Lower leg skin (tissue), 3 donors: ENCODE data around the gene GMPPB.

Source experiments
- CTCF ChIP-seq, 3 donors: fragments of 450-650 bp; IDR thresholded peaks; one replicate each; pipeline ENCODE4 v1.5.1; 2016; ENCODE audit warnings: antibody characterized with exemption in 3 of 3, mild to moderate bottlenecking in 3 of 3, moderate library complexity in 2 of 3
- POLR2A ChIP-seq, 2 donors: fragments of 450-650 bp; IDR thresholded peaks; one replicate each; pipeline ENCODE4 v1.6.1; 2016 to 2017; ENCODE audit warnings: antibody characterized with exemption in 2 of 2, mild to moderate bottlenecking in 1 of 2, moderate library complexity in 1 of 2

- TF ChIP-seq CTCF (IDR thresholded peaks at IDR 0.05) (no peak), POLR2A (IDR thresholded peaks at IDR 0.05) (no peak)
Measured at GRCh38 chr3:49751501-49751900, 27.8 kb upstream of the GMPPB start.
